RWPE2 (cell line): ENCODE measurements around the gene CARD14.

Source experiments
- ATAC-seq: fragments of 200-7000 bp; cut with Tn5 transposase; 3 replicates; pipeline ENCODE4 v1.9.1; 2021; ENCODE audit warnings: low read depth
- DNase-seq: peaks from one replicate; pipeline ENCODE4 v3.0.0-alpha.2; 2020; ENCODE audit warnings: low spot score
- H3K27ac ChIP-seq: fragments of 450-650 bp; 2 replicates; pipeline ENCODE4 v1.5.1; 2017; ENCODE audit warnings: mild to moderate bottlenecking; ENCODE audit not compliant: poor library complexity, severe bottlenecking
- H3K27me3 ChIP-seq: fragments of 250-450 bp; sonication (Bioruptor Pico); 2 replicates; pipeline ENCODE4 v1.5.1; 2021; ENCODE audit warnings: mild to moderate bottlenecking, moderate library complexity; ENCODE audit not compliant: insufficient read depth, poor library complexity, severe bottlenecking
- H3K36me3 ChIP-seq: fragments of 250-450 bp; sonication (Bioruptor Pico); 2 replicates; pipeline ENCODE4 v1.5.1; 2020; ENCODE audit warnings: low read depth, mild to moderate bottlenecking, moderate library complexity
- H3K4me1 ChIP-seq: fragments of 250-450 bp; sonication (Bioruptor Pico); 2 replicates; pipeline ENCODE4 v1.5.1; 2021; ENCODE audit warnings: mild to moderate bottlenecking, moderate library complexity; ENCODE audit not compliant: insufficient read depth, poor library complexity, severe bottlenecking
- H3K4me3 ChIP-seq: fragments of 250-450 bp; sonication (Bioruptor Pico); 2 replicates; pipeline ENCODE4 v1.5.1; 2021; ENCODE audit warnings: mild to moderate bottlenecking, moderate library complexity; ENCODE audit not compliant: severe bottlenecking
- H3K9me3 ChIP-seq: fragments of 250-450 bp; sonication (Bioruptor Pico); 2 replicates; pipeline ENCODE4 v1.5.1; 2021; ENCODE audit warnings: mild to moderate bottlenecking, moderate library complexity; ENCODE audit not compliant: severe bottlenecking
- TF ChIP-seq, protein P1 (sequence below): fragments of 450-650 bp; IDR thresholded peaks from one replicate; pipeline ENCODE4 v1.5.1; 2017; ENCODE audit warnings: mild to moderate bottlenecking, moderate library complexity; ENCODE audit not compliant: poor library complexity, severe bottlenecking

CARD14 gene

GRCh38 chr17:80216473-80217456 lies 46.9 kb downstream of the CARD14 start:
- Histone ChIP-seq H3K4me1 (no peaks in the 10 kb centered on the region), H3K27ac (no peak overlapping the region), H3K36me3 (peaks cover 5% of the 10 kb centered on the region; the same call in 1 of the 2 replicates), H3K9me3 (no peaks in the 10 kb centered on the region), H3K27me3 (no peaks in the 10 kb centered on the region), H3K4me3 (no peak overlapping the region)
- ATAC-seq (no peak), DNase-seq (no peak)
- TF ChIP-seq, protein P1, sequence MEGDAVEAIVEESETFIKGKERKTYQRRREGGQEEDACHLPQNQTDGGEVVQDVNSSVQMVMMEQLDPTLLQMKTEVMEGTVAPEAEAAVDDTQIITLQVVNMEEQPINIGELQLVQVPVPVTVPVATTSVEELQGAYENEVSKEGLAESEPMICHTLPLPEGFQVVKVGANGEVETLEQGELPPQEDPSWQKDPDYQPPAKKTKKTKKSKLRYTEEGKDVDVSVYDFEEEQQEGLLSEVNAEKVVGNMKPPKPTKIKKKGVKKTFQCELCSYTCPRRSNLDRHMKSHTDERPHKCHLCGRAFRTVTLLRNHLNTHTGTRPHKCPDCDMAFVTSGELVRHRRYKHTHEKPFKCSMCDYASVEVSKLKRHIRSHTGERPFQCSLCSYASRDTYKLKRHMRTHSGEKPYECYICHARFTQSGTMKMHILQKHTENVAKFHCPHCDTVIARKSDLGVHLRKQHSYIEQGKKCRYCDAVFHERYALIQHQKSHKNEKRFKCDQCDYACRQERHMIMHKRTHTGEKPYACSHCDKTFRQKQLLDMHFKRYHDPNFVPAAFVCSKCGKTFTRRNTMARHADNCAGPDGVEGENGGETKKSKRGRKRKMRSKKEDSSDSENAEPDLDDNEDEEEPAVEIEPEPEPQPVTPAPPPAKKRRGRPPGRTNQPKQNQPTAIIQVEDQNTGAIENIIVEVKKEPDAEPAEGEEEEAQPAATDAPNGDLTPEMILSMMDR = no peak

DNA sequence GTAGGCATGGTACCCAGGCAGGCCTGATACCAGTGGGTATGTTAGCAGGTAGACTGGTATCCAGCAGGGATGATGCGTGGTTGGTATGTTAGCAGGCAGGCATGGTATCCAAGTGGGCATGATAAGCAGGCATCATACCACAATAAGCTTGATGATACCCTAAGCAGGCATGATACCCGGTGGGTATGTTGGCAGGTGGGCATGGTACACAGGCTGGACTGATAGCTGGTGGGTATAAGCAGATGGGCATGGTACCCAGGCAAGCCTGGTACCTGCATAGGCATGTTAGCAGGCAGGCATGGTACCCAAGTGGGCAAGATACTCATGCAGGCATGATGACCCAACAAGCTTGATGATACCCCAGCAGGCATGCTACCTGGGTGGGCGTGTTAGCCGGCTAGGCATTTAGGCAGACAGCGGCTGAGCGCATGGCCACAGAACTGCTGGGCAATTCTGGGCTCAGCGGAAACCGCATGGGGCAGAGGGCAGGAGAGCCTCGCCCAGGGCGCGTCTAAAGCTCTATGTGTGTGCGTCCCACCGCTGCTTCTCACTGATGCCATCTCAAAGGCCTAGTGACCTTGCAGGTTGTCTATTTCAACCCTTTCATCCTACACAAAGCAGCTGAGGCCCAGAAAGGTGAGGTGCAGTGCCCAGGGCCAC lies 48.0 kb downstream of the CARD14 start:
- H3K36me3 ChIP-seq = peaks cover 5% of the 10 kb centered on the region; the same call in 1 of the 2 replicates
- no peaks in the 10 kb centered on the region for H3K4me1 ChIP-seq
- no peaks in the 10 kb centered on the region for H3K27me3 ChIP-seq
- no peak for DNase-seq
- H3K27ac ChIP-seq = no peak overlapping the region
- ATAC-seq = no peak
- H3K4me3 ChIP-seq = no peak overlapping the region
- H3K9me3 ChIP-seq = no peaks in the 10 kb centered on the region
- TF ChIP-seq, protein P1 = no peak

DNA sequence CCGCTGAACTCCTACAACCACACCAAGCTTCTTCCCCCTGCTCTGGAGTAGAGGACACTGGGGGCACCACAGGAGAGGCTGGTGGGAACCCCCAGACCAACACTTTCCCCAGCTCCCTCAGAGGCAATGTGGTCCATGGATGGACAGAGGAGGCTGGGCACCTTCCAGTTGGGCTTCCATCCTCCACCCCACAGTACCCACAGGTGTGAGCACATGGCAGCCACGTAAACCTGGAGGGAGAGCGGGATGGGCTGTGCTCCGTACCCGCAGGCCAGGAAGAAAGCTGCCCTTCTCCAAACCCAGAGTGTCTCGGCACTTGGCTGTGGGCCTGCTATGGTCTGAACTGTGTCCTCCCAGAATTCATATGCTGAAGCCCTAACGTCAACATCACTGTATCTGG lies 48.6 kb downstream of the CARD14 start:
- no peak for DNase-seq
- Histone ChIP-seq H3K27me3 (no peaks in the 10 kb centered on the region), H3K36me3 (peaks cover 5% of the 10 kb centered on the region; the same call in 1 of the 2 replicates), H3K4me3 (no peak overlapping the region), H3K4me1 (no peaks in the 10 kb centered on the region), H3K27ac (peak overlapping the region; percentile 61), H3K9me3 (no peaks in the 10 kb centered on the region)
- ATAC-seq = no peak
- TF ChIP-seq, protein P1 = no peak

DNA sequence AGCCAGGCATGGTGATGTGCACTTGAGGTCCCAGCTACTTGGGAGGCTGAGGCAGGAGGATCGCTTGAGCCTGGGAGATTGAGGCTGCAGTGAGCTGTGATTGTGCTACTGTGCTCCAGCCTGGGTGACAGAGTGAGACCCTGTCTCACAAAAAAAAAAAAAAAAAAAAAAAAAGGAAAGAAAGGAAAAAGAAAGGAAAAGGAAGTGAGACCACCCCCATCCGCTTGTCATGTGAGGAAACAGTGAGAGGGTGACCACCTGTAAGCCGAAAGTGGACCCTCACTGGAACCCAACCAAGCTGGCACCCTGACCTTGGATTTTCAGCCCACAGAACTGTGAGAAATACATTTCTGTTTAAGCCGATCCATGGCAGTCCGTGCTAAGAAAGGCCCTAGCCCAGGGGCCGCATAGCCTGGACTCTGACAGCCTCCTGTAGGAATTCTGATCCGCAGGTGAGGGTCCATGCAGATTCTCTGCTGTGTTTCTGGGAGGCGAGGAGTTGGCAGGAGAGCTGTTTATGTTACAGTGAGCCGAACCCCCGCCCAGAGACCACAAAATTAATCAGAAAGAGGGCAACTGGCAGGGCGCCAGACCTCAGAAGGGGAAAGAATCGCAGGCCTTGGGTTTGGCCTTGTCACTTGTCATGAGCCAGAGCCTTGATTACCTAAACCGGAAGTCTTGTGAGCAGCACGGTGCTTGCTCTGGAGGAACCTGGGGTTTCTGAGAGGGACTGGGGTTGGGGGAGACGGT lies 49.4 kb downstream of the CARD14 start:
- peak overlapping the region; percentile 77 for H3K4me3 ChIP-seq
- peaks cover 5% of the 10 kb centered on the region; the same call in 1 of the 2 replicates for H3K36me3 ChIP-seq
- no peaks in the 10 kb centered on the region for H3K4me1 ChIP-seq
- ATAC-seq = peak; percentile 24
- peak overlapping the region; percentile 61 for H3K27ac ChIP-seq
- no peak for DNase-seq
- H3K9me3 ChIP-seq = no peaks in the 10 kb centered on the region
- TF ChIP-seq, protein P1 = no peak
- no peaks in the 10 kb centered on the region for H3K27me3 ChIP-seq
